GM18499 (cell line): ENCODE measurements around the gene S100A16.
"Not testable (repeated sequence)": the region's sequence is repeated elsewhere in the genome, so short reads cannot be mapped to it uniquely, and the experiment has no call there.

Experiments
- ATAC-seq: cut with Tn5 transposase; IDR thresholded peaks from one replicate; pipeline ENCODE4 v1.9.1; 2021; ENCODE audit warnings: moderate number of reproducible peaks; ENCODE audit not compliant: insufficient read depth, unreplicated experiment

The S100A16 gene

DNA sequence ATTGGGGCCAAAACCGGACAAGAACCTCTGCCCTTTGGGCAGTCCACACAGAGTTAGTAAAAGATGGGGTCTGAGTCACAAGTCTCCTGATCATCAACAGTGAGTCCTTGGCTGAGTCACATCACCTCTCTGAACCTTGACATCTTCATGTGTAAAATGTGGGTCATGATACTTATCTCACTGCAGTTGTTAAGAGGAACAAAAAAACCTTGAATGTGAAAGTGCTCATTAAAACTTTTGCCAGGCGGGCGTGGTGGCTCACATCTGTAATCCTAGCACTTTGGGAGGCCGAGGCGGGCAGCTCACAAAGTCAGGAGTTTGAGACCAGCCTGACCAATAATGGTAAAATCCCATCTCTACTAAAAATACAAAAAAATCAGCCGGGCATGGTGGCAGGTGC lies 15.7 kb downstream of the S100A16 start:
- ATAC-seq: no peak

- no peak for ATAC-seq
These were observed 20.2 kb downstream of the S100A16 start for GRCh38 chr1:153592748-153593147.

- no peak for ATAC-seq
These were observed 24.5 kb downstream of the S100A16 start for GRCh38 chr1:153588482-153588881.

DNA sequence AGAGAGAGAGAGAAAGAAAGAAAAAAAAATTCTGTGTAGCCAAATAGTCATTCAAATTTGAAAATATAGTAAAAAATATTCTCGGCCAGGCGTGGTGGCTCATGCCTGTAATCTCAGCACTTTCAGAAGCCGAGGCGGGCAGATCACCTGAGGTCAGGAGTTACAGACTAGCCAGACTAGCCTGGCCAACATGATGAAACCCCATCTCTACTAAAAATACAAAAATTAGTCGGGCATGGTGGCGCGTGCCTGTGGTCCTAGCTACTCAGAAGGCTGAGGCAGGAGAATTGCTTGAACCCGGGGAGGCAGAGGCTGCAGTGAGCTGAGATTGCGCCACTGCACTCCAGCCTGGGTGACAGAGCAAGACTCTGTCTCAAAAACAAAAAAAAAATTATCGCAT lies 24.9 kb downstream of the S100A16 start:
- ATAC-seq: not testable (repeated sequence)

DNA sequence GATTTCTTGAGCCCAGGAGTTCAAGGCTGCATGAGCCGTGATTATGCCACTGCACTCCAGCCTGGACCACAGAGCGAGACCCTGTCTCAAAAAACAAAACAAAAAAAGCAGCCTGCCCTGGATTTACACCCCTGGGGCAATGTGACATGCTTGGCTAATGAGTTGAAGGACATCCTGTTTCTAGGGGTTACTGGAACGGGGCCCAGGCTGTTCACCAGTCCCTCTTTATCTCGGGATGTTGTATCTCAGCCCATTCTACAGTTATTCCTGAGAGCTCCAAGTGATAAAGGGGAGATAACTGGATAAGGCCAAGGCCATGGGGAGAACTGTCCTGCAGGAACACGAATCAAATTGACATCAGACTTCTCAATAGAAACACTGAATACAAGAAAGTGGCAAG lies 25.6 kb downstream of the S100A16 start:
- no peak for ATAC-seq

DNA sequence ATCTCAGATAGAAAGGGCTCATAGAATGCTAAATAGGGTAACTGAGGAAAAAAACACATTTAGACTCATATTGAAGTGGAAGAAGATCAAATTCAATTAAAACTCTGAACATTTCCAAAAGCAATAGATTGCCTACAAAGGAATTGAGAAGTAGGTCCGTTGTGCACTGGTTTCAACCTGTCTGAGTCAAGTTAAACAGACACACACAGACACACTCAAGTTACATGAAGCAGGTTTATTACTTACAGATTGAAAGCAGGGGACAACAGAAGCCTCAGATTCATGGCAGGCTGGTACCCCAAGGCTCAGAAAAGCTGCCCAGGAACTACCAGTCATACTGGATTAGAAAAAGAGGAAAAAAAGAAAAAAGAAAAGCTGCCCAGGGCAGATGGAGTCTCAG lies 26.6 kb downstream of the S100A16 start:
- no peak for ATAC-seq

DNA sequence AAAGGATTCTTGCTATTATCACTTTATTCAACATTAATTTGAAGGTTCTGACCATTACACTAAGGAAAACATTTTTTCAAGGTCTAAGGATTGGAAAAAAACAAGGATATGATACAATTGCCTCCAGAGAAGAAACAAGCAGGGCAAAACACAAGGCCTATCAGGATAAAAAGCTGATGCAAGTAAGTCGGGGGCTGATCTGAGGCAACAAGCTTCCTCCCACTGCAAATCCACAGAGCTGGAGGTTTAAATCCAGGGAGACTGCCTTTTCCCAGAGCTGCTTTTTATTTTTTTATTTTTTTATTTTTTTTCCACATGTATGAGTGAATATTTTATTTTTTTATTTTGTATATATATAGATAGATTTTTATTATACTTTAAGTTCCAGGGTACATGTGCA lies 27.9 kb downstream of the S100A16 start:
- no peak for ATAC-seq

DNA sequence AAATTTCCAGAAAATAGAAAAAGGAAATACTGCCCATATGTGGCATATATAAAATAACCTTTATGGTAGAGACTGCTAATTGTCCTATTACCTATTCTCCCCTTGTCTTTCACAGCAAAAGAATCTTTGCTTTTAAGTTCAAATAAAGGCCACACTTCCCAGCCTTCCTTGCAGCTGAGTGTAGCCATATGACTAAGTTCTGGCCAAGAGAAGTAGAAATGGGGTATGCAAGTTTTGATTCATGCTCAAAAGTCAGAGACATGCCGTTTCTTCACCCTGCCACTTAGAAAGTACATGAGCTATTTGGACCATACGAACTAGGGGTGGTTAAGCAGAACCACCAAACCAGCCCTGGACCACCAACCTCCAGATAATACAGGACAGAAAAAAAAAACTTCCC lies 29.0 kb downstream of the S100A16 start:
- ATAC-seq: no peak

DNA sequence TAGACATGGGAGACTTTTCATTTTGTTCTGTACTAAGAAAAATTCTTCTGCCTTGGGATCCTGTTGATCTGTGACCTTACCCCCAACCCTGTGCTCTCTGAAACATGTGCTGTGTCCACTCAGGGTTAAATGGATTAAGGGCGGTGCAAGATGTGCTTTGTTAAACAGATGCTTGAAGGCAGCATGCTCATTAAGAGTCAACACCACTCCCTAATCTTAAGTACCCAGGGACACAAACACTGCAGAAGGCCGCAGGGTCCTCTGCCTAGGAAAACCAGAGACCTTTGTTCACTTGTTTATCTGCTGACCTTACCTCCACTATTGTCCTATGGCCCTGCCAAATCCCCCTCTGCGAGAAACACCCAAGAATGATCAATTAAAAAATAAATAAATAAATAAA lies 29.4 kb downstream of the S100A16 start:
- ATAC-seq: not testable (repeated sequence)

DNA sequence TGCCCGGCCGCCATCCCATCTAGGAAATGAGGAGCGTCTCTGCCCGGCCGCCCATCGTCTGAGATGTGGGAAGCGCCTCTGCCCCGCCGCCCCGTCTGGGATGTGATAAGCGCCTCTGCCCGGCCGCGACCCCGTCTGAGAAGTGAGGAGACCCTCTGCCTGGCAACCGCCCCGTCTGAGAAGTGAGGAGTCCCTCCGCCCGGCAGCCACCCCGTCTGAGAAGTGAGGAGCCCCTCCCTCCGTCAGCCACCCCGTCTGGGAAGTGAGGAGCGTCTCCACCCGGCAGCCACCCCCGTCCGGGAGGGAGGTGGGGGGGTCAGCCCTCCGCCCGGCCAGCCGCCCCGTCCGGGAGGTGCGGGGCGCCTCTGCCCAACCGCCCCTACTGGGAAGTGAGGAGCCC lies 30.1 kb downstream of the S100A16 start:
- ATAC-seq: not testable (repeated sequence)

- ATAC-seq: no peak
These were observed 34.0 kb downstream of the S100A16 start for GRCh38 chr1:153578936-153579335.

DNA sequence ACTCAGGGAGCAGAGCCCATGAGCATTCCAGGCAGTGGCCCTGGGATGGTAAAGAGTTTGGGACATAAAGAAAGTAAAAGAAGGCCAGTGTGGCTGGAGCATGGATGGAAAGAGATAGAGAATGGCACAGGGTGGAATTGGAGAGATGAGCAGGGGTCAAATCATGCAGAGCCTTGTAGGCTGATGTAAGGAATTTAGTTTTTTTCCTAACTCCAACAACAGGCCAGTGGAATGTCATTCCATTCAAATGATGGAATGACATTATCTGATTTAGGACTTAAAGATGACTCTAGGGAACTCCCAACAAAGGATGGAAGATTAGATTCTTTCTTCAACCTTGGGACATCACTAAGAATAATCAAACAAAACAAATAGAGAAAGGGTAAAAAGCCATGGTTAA lies 34.4 kb downstream of the S100A16 start:
- no peak for ATAC-seq

DNA sequence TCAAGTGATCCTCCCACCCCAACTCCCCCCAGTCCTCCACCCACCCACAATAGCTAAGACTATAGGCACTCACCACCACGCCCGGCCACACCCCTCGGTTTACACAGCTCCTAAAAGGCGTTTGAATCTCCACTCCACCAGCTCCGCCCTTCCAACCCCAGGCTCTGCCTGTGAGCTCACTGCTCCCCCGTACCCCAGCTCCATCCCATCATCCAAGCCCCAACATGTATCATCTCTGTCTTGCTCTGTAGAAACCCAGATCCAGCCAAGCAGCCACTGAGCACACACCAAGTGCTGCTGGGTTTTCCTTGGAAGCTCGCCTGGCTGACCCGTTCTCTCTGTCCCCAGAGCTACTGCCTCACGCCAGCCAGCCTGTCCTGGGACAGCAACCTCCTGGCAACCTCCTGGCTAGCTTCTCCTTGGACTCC lies 35.3 kb downstream of the S100A16 start:
- ATAC-seq: no peak

DNA sequence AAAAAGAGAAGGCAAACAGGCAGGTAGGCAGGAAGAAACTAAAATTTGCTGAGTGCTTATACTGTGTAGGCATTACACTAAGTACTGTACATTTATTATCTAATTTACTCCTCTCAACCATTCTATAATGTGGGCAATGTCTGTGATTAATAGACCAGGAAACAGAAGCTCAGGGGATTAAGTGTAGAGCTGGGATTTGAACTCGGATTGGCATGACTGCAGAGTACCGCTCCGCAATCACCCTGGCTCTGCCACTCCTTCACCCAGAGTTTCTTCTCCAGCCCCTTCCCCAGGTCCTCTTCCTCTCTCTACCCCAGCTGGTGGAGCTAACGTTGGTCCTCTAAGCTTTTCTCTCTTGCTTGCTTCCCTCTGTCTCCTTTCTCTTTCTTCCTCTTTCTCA lies 35.8 kb downstream of the S100A16 start:
- ATAC-seq: no peak

DNA sequence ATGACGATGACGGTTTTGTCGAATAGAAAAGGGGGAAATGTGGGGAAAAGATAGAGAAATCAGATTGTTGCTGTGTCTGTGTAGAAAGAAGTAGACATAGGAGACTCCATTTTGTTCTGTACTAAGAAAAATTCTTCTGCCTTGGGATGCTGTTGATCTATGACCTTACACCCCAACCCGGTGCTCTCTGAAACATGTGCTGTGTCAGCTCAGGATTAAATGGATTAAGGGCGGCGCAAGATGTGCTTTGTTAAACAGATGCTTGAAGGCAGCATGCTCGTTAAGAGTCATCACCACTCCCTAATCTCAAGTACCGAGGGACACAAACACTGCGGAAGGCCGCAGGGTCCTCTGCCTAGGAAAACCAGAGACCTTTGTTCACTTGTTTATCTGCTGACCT lies 37.4 kb downstream of the S100A16 start:
- not testable (repeated sequence) for ATAC-seq

- not testable (repeated sequence) for ATAC-seq
These were observed 37.9 kb downstream of the S100A16 start for GRCh38 chr1:153575081-153575491.

DNA sequence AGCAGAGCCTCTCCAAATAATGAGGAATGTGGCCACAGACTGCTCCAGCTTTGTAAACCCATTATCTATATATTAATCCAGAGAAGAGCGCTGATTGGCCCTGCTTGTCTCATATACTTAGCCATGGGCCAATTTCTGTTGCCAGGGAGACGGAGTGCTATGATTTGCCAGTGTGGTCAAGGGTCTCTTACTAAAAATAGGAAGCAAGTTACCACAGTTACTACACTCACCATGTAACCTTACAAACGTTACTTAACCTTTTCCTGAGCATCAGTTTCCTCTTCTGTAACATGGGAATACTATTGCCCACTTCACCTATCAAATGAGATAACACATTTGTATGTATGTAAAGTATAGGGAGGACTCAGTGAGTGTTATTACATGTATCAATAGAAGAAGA lies 39.6 kb downstream of the S100A16 start:
- ATAC-seq: no peak

GRCh38 chr1:153572569-153573015 lies 40.3 kb downstream of the S100A16 start:
- no peak for ATAC-seq

GRCh38 chr1:153571706-153572105 lies 41.2 kb downstream of the S100A16 start:
- ATAC-seq: no peak

DNA sequence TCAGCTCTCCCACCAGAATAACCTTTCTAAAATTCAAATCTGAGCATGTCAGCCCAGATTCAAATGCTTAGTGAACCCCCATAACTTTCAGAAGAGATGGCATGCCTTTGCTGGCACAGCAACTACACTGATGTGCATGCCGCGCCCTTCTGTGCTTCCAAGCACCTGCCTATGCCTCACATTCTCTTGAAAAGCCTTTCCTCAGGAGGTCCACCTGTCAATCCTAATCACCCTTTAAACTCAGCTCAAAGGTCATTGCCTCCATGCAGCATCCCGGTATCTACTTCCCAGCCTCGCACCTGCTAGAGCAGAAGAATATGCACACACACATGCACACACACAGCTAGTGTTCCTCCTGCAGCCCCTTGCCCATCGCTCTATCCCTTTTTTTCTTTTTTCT lies 42.1 kb downstream of the S100A16 start:
- no peak for ATAC-seq

DNA sequence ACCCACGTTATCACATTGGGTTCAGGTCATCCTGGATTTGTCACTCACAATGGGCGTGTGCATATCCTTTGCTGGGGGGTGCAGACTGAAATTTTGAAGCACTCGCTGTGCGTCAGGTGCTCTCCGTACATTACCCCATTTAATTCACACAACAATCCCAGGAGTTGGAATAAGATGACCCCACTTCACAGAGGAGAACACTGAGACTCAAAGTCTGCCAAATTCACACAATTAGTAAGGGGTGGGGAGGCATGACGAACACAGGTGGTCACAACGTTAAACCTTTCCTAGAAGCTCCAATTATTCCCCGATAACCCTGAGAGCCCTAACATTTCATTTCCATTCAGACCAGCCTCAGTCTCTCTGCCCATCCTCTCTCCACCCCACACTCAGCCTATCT lies 43.5 kb downstream of the S100A16 start:
- ATAC-seq: no peak

DNA sequence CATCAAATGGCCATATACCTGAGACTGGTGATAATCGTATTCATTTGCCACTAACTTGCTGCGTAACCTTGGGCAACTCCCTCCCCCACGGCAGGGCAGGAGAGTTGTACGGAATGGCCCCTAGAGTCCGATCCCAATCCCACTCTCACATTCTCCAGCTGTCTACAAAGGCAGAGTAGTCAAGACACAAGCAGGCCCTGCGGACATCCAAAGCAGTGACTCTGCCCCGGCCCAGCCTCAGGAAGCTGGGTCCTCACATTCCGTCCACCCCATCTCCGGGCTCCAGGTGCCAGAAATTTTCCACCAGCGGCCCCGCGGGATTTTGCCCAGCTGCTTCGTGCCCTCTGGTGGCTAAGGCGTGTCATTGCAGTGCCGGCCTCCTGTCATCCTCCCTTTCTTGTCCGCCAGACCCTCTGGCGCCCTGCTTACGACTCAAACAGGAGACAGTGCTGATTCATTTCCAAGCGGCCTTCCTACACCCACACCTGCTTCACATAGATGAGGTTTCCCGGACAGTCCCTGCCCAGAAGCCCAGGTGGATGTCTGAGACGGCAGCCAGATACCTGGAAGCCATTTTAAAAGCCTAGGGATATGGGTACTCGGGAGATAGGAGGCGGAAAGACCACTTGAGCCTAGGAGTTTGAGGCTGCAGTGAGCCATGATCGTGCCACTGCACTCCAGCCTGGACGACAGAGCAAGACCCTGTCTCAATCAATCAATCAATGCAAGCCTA lies 44.4 kb downstream of the S100A16 start:
- no peak for ATAC-seq
